GM19023 (cell line): Measurements from ENCODE around the gene SORCS2.

Experiments used
- ATAC-seq: cut with Tn5 transposase; IDR thresholded peaks from one replicate; pipeline ENCODE4 v1.9.1; 2021; ENCODE audit warnings: mild to moderate bottlenecking, moderate library complexity; ENCODE audit not compliant: unreplicated experiment

The SORCS2 gene

DNA sequence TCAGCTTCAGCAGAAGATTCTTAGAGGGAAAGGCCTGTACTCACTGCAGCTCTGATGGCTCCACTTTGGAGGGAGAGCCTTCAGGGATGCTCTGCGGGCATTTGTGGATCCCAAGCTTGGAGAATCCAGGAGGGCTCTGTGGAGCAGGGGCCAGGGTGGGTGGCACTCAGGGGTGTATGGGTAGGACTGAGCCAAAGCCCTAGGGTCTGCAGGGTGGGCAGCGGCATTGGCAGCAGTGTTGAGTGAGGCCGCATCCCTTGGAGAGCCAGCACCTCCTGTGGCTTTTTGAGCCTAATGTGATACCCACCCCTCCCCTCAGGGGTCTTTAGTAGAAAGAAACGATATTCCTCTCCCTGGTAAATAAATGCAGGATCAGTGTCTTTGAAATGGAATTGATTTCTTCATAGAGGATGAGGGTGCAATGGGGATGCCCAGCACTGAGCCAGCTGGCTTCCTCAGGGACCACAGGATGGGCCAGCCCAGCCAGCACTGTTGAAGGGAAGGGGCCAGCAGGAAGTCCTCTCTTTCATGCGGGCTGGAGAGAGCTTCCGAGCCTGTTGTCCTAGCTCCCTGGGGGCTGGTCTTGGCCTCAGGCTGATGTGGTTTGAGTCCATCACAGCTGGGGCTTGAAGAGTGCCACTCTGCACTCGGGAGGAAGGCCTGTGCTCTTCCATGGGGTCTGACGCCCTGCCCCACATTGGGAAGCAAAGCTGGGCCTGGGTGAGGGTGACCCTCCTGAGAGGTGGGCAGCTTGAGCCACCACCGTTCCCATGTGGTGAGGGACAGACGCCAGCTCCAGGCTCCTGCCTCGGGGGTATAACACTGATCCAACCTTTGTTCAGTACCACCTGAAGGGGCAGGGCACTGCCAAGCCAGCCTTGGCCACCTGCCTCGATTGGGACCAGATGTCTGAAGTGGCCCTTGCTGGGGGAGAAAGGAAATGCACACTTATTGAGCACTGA is 192.9 kb downstream of the SORCS2 start:
- no peak for ATAC-seq

DNA sequence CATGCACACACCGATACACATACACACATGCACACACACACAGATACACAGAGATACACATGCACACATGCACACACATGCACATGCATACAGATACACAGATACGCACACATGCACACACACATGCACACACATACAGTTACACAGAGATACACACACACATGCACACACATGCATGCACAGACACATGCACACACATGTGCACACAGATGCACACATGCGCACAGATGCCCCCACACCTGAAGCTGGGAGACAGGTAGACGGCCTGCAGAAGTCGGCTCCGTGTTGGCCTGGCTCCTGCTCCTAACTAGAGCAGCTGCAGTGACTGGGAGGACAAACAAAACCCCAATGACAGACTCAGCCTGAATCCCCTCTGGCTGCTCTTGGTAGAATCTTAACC is 195.6 kb downstream of the SORCS2 start:
- no peak for ATAC-seq

DNA sequence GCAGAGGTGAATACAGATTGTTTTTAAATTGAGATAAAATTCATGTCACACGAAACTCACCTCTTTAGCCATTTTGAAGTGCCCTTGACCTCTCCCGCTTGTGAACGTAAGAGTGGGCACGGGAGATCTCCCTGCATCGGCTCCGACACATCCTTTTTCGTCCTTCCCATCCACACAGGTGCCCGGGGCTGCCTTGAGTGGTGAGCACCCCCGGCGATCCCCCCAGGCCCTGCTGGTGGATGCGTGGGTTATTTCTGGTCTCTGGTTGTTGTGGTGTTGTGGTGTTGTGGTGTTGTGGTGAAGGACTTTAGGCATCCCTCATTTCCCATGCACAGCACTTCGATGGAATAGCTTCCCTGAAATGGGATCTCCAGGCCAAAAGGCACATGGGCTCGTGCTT is 196.3 kb downstream of the SORCS2 start:
- ATAC-seq, result no peak

DNA sequence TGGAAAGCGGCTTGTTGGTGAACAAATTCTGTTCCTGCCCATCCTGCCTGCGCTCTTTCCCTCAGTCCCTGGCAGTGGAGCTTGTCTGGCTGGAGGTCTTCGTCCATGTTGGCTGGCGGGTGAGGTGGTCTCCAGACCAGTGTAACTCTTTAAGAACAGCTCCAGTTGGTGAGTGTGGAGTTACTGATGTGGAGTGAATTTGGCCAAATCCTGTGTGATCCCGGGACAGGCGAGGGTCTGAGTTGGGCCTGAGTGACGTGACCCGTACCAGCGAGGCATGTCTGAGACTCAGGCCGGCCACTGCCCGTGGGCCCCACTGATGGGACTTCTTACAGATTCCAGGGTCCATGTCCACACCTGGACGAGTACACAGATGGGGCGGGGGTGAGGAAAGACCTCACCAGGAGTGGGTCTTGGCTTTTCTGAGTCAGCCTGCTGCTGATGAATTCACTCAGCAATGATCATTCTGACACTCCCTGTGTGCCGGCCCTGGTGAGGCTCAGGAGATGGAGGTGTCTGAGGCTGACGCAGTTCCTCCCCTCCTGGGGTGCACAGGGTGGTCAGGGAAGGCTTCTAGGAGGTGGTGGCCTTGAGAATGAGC is 196.9 kb downstream of the SORCS2 start:
- ATAC-seq, result no peak

DNA sequence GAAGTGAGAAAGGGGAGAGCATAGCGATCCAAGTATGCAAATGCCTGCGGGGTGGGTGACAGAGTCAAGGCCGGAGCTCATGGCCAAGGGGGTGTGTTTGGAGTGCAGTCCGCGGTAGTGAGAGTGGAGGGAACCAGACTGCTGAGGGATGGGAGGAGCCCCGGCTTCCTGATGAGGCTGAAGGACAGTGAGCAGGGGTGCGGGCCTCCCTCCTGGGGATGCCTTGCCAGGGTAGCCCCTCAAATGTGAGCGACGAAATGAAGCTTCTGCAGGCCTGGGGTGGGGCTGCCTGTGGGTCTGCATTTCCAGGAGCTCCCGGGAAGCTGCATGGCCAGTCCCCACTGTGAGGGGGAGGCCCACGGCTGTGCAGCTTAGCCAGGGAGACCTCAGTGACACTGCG is 197.4 kb downstream of the SORCS2 start:
- no peak for ATAC-seq

DNA sequence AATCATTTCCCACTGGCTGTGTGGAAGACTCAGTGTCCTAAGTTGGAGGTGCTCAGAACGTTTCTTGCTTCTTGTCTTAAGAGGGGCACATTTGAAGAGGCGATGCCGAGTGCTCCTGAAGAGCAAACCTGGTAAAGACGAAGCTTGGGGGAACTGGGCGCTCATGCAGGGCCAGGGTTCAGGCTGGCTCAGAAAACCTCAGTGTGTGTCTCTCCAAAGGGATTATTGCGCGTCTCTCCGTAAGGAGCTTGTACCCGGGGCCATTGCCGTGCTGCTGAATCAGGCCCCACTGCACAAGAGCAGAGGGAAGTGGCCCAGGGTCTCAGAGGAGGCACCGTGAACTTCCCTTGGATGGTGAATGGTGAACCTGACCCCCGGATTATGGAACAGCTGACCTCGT is 198.0 kb downstream of the SORCS2 start:
- ATAC-seq, result no peak

DNA sequence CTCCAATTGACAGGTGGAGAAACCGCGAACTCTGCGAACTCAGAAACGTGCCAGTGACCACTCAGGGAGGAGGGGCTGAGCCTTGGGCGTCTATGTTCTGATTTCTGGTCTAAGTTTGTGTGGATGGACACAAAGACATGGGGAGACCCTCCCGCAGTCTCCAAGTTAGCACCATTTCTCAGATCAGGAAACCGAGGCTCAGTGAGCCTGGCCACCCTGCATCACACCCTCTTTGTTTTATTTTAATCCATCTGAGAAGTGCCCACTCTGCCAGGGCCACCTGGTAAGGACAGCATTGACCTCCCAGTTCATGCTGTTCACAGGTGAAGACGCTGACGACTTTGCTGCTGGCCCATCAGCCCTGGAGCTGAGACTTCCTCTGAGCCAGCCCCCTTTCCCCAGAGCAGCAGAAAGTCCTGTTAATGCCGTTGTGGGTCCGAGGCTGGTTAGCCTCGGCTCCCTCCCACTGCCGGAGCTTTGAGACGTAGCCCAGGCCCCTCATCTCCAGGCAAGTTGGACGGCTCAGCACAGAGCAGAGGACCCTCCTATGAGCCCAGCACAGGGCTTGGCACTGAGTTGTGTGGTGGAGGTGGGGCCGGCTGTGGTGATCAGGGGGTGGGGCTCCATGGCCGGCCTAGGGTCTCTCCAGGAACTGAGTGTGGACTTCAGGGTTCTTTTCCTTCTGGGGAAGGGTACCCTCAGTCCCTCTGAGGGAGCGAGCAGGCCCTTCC is 198.7 kb downstream of the SORCS2 start:
- no peak for ATAC-seq

DNA sequence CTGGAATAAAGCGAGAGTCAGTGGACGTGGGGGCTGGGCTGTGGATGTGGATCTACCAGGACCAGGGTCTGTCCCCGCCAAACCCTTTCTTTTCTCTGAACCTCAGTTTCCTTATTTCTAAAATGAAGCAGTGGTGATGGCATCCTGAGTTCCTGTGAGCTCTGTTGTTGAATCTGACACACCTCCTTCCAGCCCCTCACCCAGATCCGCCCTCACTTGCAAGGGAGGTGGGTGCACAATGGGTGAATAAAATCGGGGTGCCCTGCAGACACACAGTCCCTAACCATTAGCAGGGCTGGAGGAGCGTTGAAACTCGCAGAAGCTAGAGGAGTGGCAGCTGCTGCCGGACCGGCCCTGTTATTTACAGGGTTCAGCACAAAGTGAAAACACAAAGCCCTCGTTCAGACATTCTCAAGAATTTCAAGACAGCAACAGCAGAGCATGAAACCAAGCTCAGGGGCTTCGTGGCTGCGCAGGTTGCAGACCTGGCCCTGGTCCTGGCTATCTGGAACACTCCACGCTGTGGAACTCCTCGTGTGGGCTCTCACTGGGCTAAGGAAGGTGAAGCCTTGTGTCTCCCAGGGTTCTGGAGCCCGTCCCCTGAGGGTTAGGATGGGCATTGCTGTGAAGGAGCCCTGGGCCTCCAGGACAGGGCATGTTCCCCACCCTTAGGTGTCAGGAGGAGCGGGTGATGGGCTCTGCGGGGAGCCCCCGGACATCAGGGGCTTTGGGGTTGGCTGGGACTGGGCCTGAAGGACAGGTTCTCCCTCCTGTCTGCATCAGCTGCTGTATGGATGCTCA is 199.5 kb downstream of the SORCS2 start:
- ATAC-seq, result no peak

DNA sequence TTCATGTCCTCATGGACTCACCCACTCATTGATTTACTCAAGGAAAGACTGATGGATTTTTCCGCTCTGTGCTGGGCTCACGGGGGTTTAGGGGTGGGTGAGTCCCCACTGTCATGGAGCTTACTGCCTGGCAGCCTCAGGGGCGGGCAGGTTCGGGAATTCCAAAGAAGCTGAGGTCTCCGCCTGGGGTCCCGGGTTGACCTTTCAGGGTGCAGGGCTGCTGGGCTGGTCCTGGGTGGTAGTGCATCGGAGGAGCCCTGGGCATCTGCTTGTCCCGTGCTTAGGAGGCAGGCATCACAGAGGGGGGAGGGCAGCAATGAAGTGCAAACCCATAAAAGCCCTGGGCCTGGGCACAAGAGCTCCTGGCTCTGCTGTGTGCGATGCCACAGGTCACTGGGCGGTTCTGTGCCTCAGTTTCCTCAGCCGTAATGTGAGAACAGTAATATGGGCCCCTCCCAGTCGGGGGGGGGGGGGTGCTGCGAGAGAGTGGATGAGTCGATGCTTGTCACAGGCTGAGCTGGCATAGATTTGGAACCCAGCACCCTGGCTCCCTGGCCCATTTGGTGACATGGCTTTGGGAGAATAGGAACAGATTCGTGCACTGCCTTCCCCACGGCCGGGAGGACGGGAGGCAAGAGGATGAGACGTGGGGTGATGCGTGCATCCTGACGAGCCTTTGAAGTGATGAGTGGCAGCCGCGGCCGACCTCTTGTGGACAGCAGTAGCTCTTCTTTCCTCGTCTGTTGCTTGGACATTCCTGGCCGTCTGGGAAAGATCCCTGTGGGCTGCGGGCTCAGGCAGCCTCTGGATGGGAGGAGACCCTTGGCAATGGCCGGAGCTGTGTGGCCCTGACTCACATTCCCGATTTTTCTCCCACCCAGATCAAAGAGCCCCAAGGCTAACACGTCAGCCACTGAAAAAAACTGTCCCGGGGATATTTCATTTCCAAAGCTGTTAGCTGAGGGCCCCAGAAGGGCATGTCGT is 200.4 kb downstream of the SORCS2 start:
- ATAC-seq, result no peak

DNA sequence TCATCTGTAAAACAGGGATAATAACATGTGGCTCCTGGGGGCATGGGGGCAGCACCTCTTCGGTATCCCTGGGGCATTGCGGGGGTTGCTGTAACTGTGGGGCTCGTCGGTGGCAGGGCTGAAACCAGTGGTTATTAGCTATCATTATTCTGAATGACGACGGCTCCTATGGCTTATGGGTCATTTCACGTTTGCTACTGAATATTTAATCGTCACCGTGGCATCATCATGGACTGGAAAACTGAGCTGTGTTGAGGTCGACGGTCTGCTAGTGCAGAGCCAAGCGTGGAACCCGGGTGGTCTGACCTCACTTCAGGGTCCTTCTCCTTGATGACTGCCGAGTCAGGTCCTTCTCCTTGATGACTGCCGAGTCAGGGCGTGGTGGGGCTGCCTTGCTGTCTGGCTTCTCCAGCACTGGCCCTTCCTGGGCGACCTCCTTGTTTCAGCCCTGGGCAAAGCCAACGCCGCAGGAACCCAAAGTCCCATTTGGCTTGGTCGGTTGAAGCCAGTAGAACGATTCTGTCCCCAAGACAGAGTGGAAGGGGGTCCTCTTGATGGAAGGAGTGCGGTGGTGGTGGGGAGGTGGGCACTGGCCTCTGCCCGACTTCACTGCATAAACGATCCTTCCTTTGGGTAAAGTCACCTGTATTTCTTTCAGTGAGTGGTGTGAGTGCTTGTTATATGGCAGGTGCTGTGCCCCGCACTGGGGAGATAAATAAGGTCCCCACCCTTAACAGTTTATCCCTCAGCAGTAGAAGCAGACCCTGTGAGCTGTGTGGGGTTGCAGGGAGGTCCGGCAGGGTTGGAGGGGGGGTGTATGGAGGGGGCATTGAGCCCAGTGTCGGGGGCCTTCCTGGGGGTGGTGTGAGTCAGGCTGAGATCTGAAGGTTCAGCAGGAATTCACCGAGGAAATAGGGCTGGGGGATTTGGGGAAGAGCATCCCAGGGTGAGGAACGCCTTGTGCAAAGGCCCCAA is 201.6 kb downstream of the SORCS2 start:
- no peak for ATAC-seq

DNA sequence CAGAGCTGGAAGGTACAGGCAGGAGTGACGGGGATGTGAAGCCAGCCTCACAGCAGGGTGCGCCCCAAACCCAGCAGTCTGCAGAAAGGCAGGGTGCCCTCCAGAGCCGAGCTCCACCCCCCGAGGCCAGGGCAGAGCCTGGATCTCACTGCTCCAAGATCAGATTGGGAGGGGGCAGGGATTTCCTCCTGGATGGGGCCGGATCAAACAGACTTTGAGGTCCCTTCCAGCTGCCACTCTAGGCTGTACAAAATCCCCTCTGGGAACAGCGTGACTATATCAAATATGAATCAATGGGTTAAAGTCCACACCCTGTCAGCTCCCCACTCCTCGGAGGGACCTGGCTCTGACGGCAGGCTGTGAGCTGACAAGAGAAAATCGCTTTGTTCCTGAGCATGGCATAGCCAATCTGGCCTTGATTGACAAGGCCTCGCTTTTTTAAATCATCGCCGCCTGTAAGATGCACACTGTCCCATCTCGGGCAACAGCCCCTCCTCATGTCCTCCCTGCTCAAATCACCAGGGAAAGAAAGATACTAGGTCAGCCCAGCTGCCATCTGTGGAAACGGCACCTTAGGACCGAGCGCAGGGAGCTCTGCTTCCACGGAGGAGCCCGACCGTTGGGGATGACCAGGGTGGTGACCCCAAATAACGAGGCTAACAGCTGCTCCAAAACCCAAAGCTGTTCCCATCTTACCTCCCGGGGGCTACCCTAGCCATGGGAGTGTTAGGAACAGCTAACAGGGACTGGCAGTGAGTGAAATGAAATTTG is 202.5 kb downstream of the SORCS2 start:
- no peak for ATAC-seq

DNA sequence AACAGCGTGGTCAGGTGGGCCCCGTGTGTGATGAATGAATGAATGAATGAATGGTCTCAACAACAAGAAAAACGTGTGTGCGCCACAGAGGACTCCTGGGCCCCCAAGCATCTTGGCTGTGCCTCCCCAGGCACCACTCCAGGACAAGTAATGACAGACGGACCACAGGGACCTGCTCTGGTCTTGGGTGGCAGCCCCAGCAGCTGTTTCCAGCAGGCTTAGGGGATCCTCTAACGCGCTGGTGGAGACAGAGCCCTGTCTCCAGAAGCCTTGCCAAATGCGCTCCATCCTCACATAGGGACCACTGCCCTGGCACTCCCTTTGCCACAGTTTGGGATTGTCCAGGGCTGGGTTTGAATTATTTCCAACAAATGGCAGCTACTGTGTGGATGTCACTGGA is 203.3 kb downstream of the SORCS2 start:
- no peak for ATAC-seq

DNA sequence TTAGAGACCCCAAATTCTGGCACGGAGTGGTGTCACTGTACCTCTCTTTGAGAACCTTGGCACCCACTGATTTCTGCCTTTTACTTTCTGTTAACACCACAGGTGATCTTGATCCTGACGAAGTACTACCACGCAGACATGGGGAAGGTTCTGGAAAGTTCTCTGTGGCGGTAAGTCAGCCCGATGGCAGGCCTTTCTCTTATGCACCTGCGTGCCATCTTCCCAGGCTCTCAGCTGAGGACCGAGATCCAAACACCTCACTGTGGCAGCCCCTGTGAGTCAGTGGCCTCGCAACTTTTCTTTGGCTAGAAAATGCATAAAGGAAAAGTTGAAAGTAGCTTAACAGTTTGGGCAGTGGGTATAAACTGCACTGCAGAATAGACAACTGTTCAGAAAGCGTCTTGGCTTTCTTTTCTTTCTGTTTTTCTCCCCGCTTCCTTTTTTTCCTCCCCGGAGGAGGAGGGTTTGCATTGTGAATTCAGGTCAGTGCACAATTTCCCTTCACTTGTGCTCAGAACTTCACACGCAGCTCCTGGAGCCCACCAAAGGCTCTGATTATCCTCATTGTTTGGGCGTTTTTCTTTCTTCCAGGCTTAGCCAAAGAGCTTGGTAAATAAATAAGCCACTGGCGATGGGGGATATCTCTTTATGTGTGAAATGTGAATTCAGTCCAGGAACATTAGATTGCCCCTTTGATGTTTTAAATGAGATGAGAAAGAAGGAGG is 204.0 kb downstream of the SORCS2 start:
- ATAC-seq, result no peak

DNA sequence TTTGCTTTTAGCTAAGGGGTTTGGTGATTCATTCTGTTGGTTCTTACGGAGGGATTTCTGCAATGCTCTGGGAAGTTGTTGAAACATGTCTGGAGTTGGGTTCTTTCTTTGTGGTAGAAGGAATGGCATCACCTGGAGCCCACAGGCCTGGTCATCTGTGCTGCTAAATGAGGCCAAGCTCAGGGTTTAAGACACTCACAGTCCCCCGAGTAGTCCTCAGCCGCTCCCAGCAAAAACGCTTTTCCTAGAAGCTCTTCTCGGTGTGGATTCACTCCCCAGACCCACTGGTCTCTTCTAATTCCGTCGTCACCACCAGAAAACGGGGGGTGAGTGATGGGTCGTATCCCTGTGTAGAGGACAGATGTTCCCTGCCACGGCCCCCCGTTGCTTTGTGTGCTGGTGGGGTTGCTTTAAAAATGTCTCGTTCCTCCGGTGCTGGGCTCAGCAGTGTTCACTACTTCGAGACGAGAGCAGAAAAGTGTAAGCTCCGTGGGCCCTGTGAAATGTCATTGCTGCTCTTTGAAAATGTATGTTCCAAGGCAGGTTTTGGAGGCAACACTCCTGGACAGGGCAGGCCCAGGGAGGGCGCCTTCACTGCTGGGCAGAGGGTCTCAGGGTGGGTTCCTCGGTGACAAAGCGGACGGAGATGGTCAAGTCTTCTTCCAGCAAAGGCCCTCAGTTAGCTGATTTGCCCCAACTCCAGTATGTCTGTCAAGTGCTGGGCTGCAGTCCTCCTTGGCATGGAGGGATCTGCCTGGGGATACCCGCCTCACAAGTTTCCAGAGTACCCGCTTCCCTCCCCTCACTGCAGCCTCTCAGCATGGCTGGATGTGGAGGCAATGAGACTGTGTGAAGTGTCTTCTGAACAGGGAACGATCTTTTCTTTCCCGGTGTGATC is 205.1 kb downstream of the SORCS2 start:
- ATAC-seq, result no peak

DNA sequence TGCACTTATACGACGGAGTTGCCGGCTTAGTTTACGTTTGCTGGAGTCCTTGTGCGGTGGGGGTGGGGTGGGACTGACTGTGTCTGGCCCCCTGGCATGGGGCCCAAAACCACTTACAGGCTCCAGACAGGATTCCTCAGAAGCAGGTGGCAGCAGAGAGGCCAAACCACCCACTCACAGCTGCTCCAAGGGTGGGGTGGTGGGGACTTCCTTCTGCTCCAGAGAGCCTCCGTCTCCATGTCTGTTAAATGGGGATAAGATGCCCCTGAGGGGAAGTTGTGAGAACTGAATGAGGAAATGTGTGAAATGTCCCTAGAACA is 205.7 kb downstream of the SORCS2 start:
- no peak for ATAC-seq

DNA sequence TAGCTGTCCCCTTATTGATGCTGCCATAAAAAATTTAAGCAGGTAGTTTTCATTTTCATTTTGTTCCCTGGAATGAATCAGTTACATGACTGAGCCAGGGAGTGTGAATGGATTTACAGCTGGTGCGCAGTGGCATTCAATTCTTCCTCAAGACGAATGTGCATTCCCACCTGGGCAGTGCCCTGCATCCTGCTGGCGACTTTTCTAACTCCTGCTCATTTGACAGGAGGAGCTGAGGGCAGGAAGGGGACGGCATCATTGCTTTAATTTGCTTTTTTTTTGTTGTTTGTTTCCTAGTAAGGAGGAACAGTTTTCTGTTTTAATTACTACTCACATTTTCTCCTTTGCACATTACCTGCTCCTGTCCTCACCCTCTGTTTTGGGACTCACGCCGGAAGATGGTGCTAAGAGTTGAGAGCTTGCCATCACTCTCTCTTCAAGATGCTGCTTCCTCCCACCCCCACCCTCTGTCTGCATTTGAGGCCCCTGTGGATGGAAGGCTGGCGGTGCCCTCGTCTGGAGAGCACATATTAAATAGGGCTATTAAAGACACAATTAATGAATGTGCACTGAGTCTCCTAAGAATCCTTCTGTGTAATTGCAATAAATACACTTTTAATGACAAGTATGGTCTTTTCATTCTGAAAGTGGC is 206.6 kb downstream of the SORCS2 start:
- no peak for ATAC-seq
